ENCODE measurements around the gene CMTM5. TPM values are rescaled to one million over a fixed set of nuclear protein-coding genes. Genes with fewer than 3 reads are reported as not detected.

The CMTM5 gene
- total RNA-seq, 1 donor from 2014 or later: 2.0 TPM

DNA sequence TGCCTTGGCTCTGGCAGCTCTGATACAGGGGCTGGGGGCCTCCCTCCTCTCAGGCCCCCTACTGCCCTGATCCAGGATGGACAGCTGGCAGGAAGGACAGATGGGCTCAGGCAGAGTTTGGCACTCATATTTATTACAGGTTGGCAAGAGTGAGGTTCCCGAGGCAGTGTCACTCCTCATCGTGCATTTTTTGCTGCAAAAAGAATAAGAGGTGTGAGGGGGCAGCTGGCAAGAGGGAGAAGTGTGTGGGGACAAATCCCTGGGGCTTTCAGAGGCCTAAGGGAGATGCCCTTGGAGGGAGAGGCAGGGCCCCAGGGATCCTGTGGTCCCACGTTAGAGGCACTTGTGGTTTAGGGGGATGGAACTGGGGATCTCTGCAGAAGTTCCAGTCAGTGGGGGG, 5.0 kb downstream of the CMTM5 start:
- Mint-ChIP-seq H3K36me3 (ENCODE audit: low read depth) (no peaks in the 10 kb centered on the region), H3K27ac (ENCODE audit: unreplicated experiment) (no peak overlapping the region), H3K27me3 (ENCODE audit: low read depth) (no peaks in the 10 kb centered on the region), H3K4me3 (no peak overlapping the region), H3K4me1 (peaks cover 7% of the 10 kb centered on the region), H3K9me3 (no peaks in the 10 kb centered on the region)
- DNase-seq (ENCODE audit: low read depth, low spot score): no peak
- TF ChIP-seq, protein P1, sequence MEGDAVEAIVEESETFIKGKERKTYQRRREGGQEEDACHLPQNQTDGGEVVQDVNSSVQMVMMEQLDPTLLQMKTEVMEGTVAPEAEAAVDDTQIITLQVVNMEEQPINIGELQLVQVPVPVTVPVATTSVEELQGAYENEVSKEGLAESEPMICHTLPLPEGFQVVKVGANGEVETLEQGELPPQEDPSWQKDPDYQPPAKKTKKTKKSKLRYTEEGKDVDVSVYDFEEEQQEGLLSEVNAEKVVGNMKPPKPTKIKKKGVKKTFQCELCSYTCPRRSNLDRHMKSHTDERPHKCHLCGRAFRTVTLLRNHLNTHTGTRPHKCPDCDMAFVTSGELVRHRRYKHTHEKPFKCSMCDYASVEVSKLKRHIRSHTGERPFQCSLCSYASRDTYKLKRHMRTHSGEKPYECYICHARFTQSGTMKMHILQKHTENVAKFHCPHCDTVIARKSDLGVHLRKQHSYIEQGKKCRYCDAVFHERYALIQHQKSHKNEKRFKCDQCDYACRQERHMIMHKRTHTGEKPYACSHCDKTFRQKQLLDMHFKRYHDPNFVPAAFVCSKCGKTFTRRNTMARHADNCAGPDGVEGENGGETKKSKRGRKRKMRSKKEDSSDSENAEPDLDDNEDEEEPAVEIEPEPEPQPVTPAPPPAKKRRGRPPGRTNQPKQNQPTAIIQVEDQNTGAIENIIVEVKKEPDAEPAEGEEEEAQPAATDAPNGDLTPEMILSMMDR (conservative IDR thresholded peaks at IDR 0.05): no peak

DNA sequence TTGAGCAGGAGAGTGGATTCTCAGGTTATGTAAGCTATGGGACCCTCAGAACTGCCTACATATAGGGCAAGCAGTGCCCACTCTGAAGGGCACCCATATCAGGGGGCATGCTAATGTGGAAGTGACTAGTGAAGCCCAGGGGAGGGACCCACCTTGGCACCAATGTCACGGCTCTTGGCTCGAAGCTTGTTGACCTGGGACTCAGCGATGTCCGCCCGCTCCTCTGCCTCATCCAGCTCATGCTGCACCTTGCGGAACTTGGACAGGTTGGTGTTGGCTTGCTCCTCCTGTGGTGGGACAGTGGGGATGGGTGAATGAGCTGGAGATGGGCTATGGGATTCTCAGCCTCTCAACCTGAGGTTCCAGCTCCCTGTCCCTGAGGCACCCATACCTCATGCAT, 5.4 kb downstream of the CMTM5 start:
- Mint-ChIP-seq H3K9me3 (no peaks in the 10 kb centered on the region), H3K36me3 (ENCODE audit: low read depth) (no peaks in the 10 kb centered on the region), H3K4me1 (peaks cover 3% of the 10 kb centered on the region), H3K27me3 (ENCODE audit: low read depth) (no peaks in the 10 kb centered on the region), H3K27ac (ENCODE audit: unreplicated experiment) (no peak overlapping the region), H3K4me3 (no peak overlapping the region)
- TF ChIP-seq, protein P1 (conservative IDR thresholded peaks at IDR 0.05): no peak
- DNase-seq (ENCODE audit: low read depth, low spot score): no peak

- no peak overlapping the region for H3K4me3 Mint-ChIP-seq
- TF ChIP-seq, protein P1 (conservative IDR thresholded peaks at IDR 0.05): no peak
- H3K4me1 Mint-ChIP-seq: no peaks in the 10 kb centered on the region
- no peaks in the 10 kb centered on the region for H3K36me3 Mint-ChIP-seq (ENCODE audit: low read depth)
- no peak for DNase-seq (ENCODE audit: low read depth, low spot score)
- H3K27me3 Mint-ChIP-seq (ENCODE audit: low read depth): no peaks in the 10 kb centered on the region
- no peak overlapping the region for H3K27ac Mint-ChIP-seq (ENCODE audit: unreplicated experiment)
- no peaks in the 10 kb centered on the region for H3K9me3 Mint-ChIP-seq
These were observed 6.0 kb downstream of the CMTM5 start for GRCh38 chr14:23382731-23383440.

DNA sequence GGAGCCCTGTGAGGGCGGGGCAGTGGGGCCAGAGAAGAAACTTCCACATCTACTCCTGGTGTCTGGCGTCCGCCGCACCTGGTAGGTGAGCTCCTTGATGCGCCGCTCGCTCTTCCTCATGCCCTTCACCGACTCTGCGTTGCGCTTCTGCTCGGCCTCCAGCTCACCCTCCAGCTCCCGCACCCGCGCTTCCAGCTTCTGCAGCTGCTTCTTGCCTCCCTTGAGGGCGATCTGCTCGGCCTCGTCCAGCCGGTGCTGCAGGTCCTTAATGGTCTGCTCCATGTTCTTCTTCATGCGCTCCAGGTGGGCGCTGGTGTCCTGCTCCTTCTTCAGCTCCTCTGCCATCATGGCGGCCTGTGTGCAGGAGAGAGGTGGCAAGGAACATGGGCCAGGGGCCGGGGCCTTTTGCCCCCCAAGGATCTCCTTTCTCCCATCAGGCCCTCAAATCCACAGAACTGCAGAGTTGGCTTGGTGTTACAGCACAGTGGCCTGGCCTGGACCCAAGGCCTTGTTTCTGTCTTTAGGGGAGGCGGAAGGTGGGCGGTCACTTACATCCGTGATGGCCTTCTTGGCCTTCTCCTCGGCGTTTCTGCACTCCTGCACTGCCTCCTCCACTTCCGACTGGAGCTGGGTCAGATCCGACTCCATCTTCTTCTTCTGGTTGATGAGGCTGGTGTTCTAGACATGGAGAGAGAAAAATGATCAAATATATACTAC, 7.7 kb downstream of the CMTM5 start:
- TF ChIP-seq, protein P1 (conservative IDR thresholded peaks at IDR 0.05): no peak
- Mint-ChIP-seq H3K9me3 (no peaks in the 10 kb centered on the region), H3K27ac (ENCODE audit: unreplicated experiment) (no peak overlapping the region), H3K4me1 (no peaks in the 10 kb centered on the region), H3K36me3 (ENCODE audit: low read depth) (no peaks in the 10 kb centered on the region), H3K4me3 (no peak overlapping the region), H3K27me3 (ENCODE audit: low read depth) (no peaks in the 10 kb centered on the region)
- no peak for DNase-seq (ENCODE audit: low read depth, low spot score)

DNA sequence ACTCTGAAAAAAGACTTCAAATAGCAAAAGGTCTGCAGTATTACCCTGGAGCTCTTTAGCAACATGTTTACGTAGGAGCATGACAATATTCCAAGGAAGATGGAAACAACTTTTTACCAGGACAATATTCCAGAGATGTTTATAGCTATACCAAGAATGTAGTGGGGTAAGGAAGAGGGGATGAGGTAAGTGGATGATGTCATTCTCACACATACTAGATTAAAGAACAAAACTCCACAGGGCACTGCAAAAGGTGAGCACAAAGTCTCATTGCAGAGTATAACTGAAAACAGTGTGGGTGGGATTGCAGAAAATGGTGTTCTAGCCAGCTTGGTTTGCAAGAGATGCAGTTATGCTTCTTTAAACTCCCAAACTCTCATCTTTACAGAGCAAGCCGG, 8.4 kb downstream of the CMTM5 start:
- no peaks in the 10 kb centered on the region for H3K27me3 Mint-ChIP-seq (ENCODE audit: low read depth)
- no peak for DNase-seq (ENCODE audit: low read depth, low spot score)
- H3K9me3 Mint-ChIP-seq: no peaks in the 10 kb centered on the region
- H3K36me3 Mint-ChIP-seq (ENCODE audit: low read depth): no peaks in the 10 kb centered on the region
- TF ChIP-seq, protein P1 (conservative IDR thresholded peaks at IDR 0.05): no peak
- no peak overlapping the region for H3K27ac Mint-ChIP-seq (ENCODE audit: unreplicated experiment)
- H3K4me3 Mint-ChIP-seq: no peak overlapping the region
- no peaks in the 10 kb centered on the region for H3K4me1 Mint-ChIP-seq

Data from neural crest cell (in vitro differentiated cells).